Left ventricle myocardium inferior (tissue), 1 donor: Measurements from ENCODE around the gene LKAAEAR1. TPM values are rescaled to one million over a fixed set of nuclear protein-coding genes. Genes with fewer than 3 reads are reported as not detected.

Source experiments
- DNase-seq: peaks from one replicate; pipeline ENCODE4 v3.0.0-alpha.2; 2020
- H3K27ac ChIP-seq: fragments of 200-600 bp; replicated peaks from 2 replicates; pipeline ENCODE4 v1.8.0; 2021
- H3K27me3 ChIP-seq: fragments of 200-600 bp; 2 replicates; pipeline ENCODE4 v1.8.0; 2021; ENCODE audit warnings: low read depth
- H3K36me3 ChIP-seq: fragments of 200-600 bp; 2 replicates; pipeline ENCODE4 v1.8.0; 2021
- H3K4me1 ChIP-seq: fragments of 200-600 bp; 2 replicates; pipeline ENCODE4 v1.8.0; 2021
- H3K4me3 ChIP-seq: fragments of 200-600 bp; 2 replicates; pipeline ENCODE4 v1.8.0; 2021; ENCODE audit warnings: mild to moderate bottlenecking, moderate library complexity
- H3K9me3 ChIP-seq: fragments of 200-600 bp; replicated peaks from 2 replicates; pipeline ENCODE4 v1.8.0; 2021
- intact Hi-C: fragments of 100-400 bp; cut with micrococcal nuclease; formaldehyde crosslinking; loops from one replicate; pipeline ENCODE4 v1.11.0; 2022
- total RNA-seq: library from RNA; stranded (reverse); fragmentation: NEBNext Ultra II Directional; extraction: Animal tissue kit (Norgen Biotek cat#: 25700); gene quantifications from one replicate; pipeline ENCODE4 v1.2.1, GENCODE V29; 2021
- TF ChIP-seq, protein P1 (sequence below): fragments of 200-600 bp; IDR thresholded peaks from 2 replicates; pipeline ENCODE4 v1.8.0; 2021; ENCODE audit warnings: antibody characterized with exemption, mild to moderate bottlenecking, borderline replicate concordance
- donor health status: DM: no; HTN: yes; CAD: no; lungs with severe emphysema.

Gene LKAAEAR1
- total RNA-seq, 1 donor from 2014 or later = not detected

DNA sequence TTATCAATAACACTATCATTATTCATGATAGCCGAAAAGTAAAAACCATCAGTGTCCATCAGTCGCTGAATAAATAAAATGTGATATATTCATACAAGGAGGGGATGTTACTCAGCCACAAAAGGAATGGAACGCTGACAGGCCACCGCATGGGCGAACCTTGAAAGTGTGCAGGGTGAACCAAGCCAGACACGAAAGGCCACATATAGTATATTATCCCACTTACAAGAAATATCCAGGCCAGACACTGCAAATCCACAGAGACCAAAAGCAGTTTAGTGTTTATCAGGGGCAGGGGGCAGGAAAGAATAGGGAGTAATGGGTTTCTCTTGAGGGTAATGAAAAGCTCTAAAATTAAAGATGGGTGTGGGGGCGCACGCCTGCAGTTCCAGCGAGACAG, 40.4 kb downstream of the LKAAEAR1 start:
- peaks cover 19% of the 10 kb centered on the region for H3K36me3 ChIP-seq
- H3K27ac ChIP-seq = peak overlapping the region; percentile 95
- no peak overlapping the region for H3K4me3 ChIP-seq
- no peaks in the 10 kb centered on the region for H3K9me3 ChIP-seq
- H3K4me1 ChIP-seq = peaks cover 46% of the 10 kb centered on the region
- TF ChIP-seq, protein P1, sequence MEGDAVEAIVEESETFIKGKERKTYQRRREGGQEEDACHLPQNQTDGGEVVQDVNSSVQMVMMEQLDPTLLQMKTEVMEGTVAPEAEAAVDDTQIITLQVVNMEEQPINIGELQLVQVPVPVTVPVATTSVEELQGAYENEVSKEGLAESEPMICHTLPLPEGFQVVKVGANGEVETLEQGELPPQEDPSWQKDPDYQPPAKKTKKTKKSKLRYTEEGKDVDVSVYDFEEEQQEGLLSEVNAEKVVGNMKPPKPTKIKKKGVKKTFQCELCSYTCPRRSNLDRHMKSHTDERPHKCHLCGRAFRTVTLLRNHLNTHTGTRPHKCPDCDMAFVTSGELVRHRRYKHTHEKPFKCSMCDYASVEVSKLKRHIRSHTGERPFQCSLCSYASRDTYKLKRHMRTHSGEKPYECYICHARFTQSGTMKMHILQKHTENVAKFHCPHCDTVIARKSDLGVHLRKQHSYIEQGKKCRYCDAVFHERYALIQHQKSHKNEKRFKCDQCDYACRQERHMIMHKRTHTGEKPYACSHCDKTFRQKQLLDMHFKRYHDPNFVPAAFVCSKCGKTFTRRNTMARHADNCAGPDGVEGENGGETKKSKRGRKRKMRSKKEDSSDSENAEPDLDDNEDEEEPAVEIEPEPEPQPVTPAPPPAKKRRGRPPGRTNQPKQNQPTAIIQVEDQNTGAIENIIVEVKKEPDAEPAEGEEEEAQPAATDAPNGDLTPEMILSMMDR = no peak
- no peak for DNase-seq
- intact Hi-C loops = no loop called here
- H3K27me3 ChIP-seq = peaks cover 96% of the 10 kb centered on the region

GRCh38 chr20:64042054-64042781, 42.0 kb downstream of the LKAAEAR1 start:
- Histone ChIP-seq H3K9me3 (no peaks in the 10 kb centered on the region), H3K27me3 (peaks cover 96% of the 10 kb centered on the region), H3K4me1 (peaks cover 53% of the 10 kb centered on the region), H3K4me3 (peak overlapping the region; percentile 58), H3K27ac (peak overlapping the region; percentile 89), H3K36me3 (peaks cover 8% of the 10 kb centered on the region)
- intact Hi-C loops = no loop called here
- TF ChIP-seq, protein P1 = no peak
- no peak for DNase-seq

- DNase-seq = no peak
- Histone ChIP-seq H3K27me3 (peaks cover 96% of the 10 kb centered on the region), H3K4me1 (peaks cover 54% of the 10 kb centered on the region), H3K27ac (peak overlapping the region; percentile 89), H3K4me3 (peak overlapping the region; percentile 58), H3K36me3 (peaks cover 3% of the 10 kb centered on the region), H3K9me3 (no peaks in the 10 kb centered on the region)
- intact Hi-C loops = no loop called here
- TF ChIP-seq, protein P1 = no peak
Observed at GRCh38 chr20:64041781-64042053, 42.5 kb downstream of the LKAAEAR1 start.

- no peak for DNase-seq
- H3K27me3 ChIP-seq = peaks cover 96% of the 10 kb centered on the region
- H3K4me3 ChIP-seq = peak overlapping the region; percentile 58
- H3K4me1 ChIP-seq = peaks cover 54% of the 10 kb centered on the region
- TF ChIP-seq, protein P1 = no peak
- peak overlapping the region; percentile 89 for H3K27ac ChIP-seq
- H3K36me3 ChIP-seq = no peaks in the 10 kb centered on the region
- intact Hi-C loops = no loop called here
- no peaks in the 10 kb centered on the region for H3K9me3 ChIP-seq
Observed at GRCh38 chr20:64041040-64041780, 43.0 kb downstream of the LKAAEAR1 start.

- TF ChIP-seq, protein P1 = no peak
- intact Hi-C loops = no loop called here
- Histone ChIP-seq H3K4me3 (no peak overlapping the region), H3K36me3 (no peaks in the 10 kb centered on the region), H3K4me1 (peaks cover 54% of the 10 kb centered on the region), H3K27me3 (peaks cover 93% of the 10 kb centered on the region), H3K27ac (peak overlapping the region; percentile 89), H3K9me3 (no peaks in the 10 kb centered on the region)
- no peak for DNase-seq
Observed at GRCh38 chr20:64040231-64041039, 43.8 kb downstream of the LKAAEAR1 start.
